Measurements from ENCODE around the gene NINJ2.
"Not testable (repeated sequence)": the region's sequence is repeated elsewhere in the genome, so short reads cannot be mapped to it uniquely, and the experiment has no call there.

The NINJ2 gene

GRCh38 chr12:642633-643474 lies 20.4 kb downstream of the NINJ2 start:
- peak; percentile 91 for DNase-seq (ENCODE audit: extremely low read depth, insufficient read length)
- H3K36me3 ChIP-seq (ENCODE audit: control insufficient read depth, insufficient read depth, low read length), result peaks cover 6% of the 10 kb centered on the region; the same call in 1 of the 2 replicates
- peak overlapping the region; percentile 78 for H3K4me3 ChIP-seq (replicated peaks; ENCODE audit: low read depth, low read length)
- TF ChIP-seq CTCF (IDR thresholded peaks at IDR 0.05; ENCODE audit: insufficient read depth, low read length, poor library complexity, severe bottlenecking), result peak; percentile 55
- H3K27me3 ChIP-seq (replicated peaks; ENCODE audit: control insufficient read depth, insufficient read depth, low read length), result no peaks in the 10 kb centered on the region

- not testable (repeated sequence) for H3K27me3 ChIP-seq (replicated peaks; ENCODE audit: control insufficient read depth, insufficient read depth, low read length); H3K36me3 ChIP-seq (ENCODE audit: control insufficient read depth, insufficient read depth, low read length); DNase-seq (ENCODE audit: extremely low read depth, insufficient read length); H3K4me3 ChIP-seq (replicated peaks; ENCODE audit: low read depth, low read length)
Observed at GRCh38 chr12:641321-641720, 21.9 kb downstream of the NINJ2 start.

- Histone ChIP-seq H3K4me3 (replicated peaks; ENCODE audit: low read depth, low read length) (no peak overlapping the region), H3K36me3 (ENCODE audit: control insufficient read depth, insufficient read depth, low read length) (no peaks in the 10 kb centered on the region)
- TF ChIP-seq CTCF (IDR thresholded peaks at IDR 0.05; ENCODE audit: insufficient read depth, low read length, poor library complexity, severe bottlenecking), result no peak
Observed at GRCh38 chr12:640773-641172, 22.5 kb downstream of the NINJ2 start.

GRCh38 chr12:639988-640387 lies 23.3 kb downstream of the NINJ2 start:
- H3K36me3 ChIP-seq (ENCODE audit: control insufficient read depth, insufficient read depth, low read length), result no peaks in the 10 kb centered on the region
- no peak for TF ChIP-seq CTCF (IDR thresholded peaks at IDR 0.05; ENCODE audit: insufficient read depth, low read length, poor library complexity, severe bottlenecking)
- H3K27me3 ChIP-seq (replicated peaks; ENCODE audit: control insufficient read depth, insufficient read depth, low read length), result no peaks in the 10 kb centered on the region
- no peak overlapping the region for H3K4me3 ChIP-seq (replicated peaks; ENCODE audit: low read depth, low read length)
- no peak for DNase-seq (ENCODE audit: extremely low read depth, insufficient read length)

More at GRCh38 chr12:640773-641172, 22.5 kb downstream of the NINJ2 start:
- DNase-seq (ENCODE audit: extremely low read depth, insufficient read length), result no peak
- H3K27me3 ChIP-seq (replicated peaks; ENCODE audit: control insufficient read depth, insufficient read depth, low read length), result no peaks in the 10 kb centered on the region

DNA sequence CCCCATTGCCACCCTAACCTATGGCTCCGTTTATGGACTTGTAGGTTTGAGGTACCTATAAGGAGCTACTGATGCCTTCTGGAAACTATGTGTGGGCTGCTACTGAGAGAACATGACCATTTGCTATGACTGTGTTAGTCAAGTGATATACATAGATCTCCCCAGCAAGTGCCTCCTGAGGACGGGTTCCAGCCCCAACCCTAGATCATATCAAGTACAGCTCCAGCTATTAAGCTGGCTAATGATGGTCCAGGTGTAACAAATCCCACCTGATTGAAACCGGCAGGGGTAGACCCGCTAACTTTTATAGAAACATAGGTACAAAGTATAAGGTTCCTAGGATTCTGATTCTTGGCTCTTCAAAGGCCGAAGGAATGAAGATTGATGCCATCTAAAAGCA lies 23.7 kb downstream of the NINJ2 start:
- Histone ChIP-seq H3K4me3 (replicated peaks; ENCODE audit: low read depth, low read length) (no peak overlapping the region), H3K36me3 (ENCODE audit: control insufficient read depth, insufficient read depth, low read length) (no peaks in the 10 kb centered on the region), H3K27me3 (replicated peaks; ENCODE audit: control insufficient read depth, insufficient read depth, low read length) (no peaks in the 10 kb centered on the region)
- TF ChIP-seq CTCF (IDR thresholded peaks at IDR 0.05; ENCODE audit: insufficient read depth, low read length, poor library complexity, severe bottlenecking), result no peak
- no peak for DNase-seq (ENCODE audit: extremely low read depth, insufficient read length)

GRCh38 chr12:638953-639557 lies 24.2 kb downstream of the NINJ2 start:
- DNase-seq (ENCODE audit: extremely low read depth, insufficient read length), result no peak
- Histone ChIP-seq H3K36me3 (ENCODE audit: control insufficient read depth, insufficient read depth, low read length) (no peaks in the 10 kb centered on the region), H3K4me3 (replicated peaks; ENCODE audit: low read depth, low read length) (no peak overlapping the region), H3K27me3 (replicated peaks; ENCODE audit: control insufficient read depth, insufficient read depth, low read length) (no peaks in the 10 kb centered on the region)
- no peak for TF ChIP-seq CTCF (IDR thresholded peaks at IDR 0.05; ENCODE audit: insufficient read depth, low read length, poor library complexity, severe bottlenecking)
